Suprapubic skin (tissue), 4 donors: Measurements from ENCODE around the gene ASTN2.

Experiments
- EP300 ChIP-seq: sonication (generic); formaldehyde crosslinking; IDR thresholded peaks from one replicate; pipeline ENCODE4 v1.6.1; 2017; ENCODE audit warnings: antibody characterized with exemption
- POLR2A ChIP-seq, 2 donors: fragments of 450-650 bp; IDR thresholded peaks; one replicate each; pipeline ENCODE4 v1.6.1; 2017; ENCODE audit warnings: antibody characterized with exemption in 2 of 2, mild to moderate bottlenecking in 2 of 2, moderate library complexity in 2 of 2
- POLR2AphosphoS5 ChIP-seq, 3 donors: sonication (generic); formaldehyde crosslinking; IDR thresholded peaks; one replicate each; pipeline ENCODE4 v1.6.1; 2017; ENCODE audit warnings: antibody characterized with exemption in 3 of 3
- TF ChIP-seq, protein P1 (sequence below), 2 donors: fragments of 200-600 bp in 1 of 2; fragments of 450-650 bp in 1 of 2; sonication (generic) in 1 of 2; IDR thresholded peaks; one replicate each; pipeline ENCODE4 v1.5.1; 2016 to 2019; ENCODE audit warnings: antibody characterized with exemption in 2 of 2, mild to moderate bottlenecking in 1 of 2, moderate library complexity in 1 of 2

DNA sequence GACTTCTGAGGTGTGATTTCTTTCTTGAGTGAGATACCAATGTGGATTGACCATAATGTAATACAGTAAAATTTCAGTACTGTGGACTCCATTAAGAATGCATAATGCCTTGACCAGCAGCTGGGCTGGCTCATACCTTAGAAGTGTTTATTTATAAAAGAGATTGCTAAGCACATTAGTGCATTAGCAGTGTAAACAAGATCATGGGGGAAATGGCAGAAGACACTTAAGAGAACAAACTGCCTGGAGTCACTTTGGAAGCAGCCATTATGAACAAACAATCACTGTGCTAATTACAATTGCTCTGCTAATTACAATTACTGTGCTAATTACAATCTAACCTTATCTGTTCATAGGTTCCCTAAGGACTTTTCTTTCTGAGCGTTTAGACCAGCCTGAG lies 623.5 kb downstream of the ASTN2 start:
- TF ChIP-seq POLR2A (IDR thresholded peaks at IDR 0.05) (no peak), EP300 (no peak), POLR2AphosphoS5 (IDR thresholded peaks at IDR 0.05) (no peak)
- TF ChIP-seq, protein P1, sequence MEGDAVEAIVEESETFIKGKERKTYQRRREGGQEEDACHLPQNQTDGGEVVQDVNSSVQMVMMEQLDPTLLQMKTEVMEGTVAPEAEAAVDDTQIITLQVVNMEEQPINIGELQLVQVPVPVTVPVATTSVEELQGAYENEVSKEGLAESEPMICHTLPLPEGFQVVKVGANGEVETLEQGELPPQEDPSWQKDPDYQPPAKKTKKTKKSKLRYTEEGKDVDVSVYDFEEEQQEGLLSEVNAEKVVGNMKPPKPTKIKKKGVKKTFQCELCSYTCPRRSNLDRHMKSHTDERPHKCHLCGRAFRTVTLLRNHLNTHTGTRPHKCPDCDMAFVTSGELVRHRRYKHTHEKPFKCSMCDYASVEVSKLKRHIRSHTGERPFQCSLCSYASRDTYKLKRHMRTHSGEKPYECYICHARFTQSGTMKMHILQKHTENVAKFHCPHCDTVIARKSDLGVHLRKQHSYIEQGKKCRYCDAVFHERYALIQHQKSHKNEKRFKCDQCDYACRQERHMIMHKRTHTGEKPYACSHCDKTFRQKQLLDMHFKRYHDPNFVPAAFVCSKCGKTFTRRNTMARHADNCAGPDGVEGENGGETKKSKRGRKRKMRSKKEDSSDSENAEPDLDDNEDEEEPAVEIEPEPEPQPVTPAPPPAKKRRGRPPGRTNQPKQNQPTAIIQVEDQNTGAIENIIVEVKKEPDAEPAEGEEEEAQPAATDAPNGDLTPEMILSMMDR (IDR thresholded peaks at IDR 0.05) = no peak
